GM19238 (cell line): ENCODE measurements around the gene RPL10.

Experiments used
- DNase-seq: peaks from one replicate; pipeline ENCODE4 v3.0.0; 2011; ENCODE audit warnings: low spot score; ENCODE audit not compliant: insufficient read length

Gene RPL10

GRCh38 chrX:154397888-154398667 lies at the start of gene RPL10:
TSS of gene RPL10 (plus strand) at chrX:154398377. CDS start at chrX:154398520, 143 bp downstream.
- peak; percentile 87 for DNase-seq

DNA sequence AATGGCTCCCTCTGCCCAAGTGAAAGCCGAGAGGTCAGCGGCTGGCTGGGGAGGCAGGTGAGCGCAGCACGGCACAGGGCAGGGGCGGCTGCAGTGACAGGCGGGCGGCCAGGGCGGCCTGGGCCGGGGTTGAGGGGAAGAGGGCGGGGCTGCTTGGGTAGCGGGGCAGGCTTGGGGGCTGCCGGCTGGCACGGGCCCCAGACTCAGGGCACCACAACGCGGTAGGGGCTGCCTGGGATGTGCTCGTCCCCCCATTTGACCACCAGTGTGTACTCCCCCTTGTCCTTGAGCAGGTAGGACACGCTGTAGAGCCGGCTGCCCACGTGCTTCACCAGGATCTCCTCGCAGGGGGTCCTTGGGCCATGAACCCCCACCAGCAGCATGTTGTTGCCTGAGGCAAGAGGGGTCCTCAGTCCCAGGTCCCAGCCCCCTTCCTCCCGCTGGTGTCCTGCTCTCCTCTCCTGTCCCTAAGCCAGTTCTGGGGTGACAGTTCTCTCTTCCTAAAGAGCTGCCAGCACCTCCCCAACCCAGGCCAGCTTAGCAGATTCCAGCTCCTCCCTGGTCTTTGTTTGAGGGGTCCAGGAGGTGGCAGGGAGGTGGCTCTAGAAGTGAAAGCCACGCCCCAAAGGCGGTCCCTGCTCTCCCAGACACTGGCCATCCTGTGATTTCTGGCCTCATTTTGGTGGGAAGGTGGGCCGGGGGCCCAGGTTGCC lies 49.4 kb upstream of the RPL10 start:
- no peak for DNase-seq

DNA sequence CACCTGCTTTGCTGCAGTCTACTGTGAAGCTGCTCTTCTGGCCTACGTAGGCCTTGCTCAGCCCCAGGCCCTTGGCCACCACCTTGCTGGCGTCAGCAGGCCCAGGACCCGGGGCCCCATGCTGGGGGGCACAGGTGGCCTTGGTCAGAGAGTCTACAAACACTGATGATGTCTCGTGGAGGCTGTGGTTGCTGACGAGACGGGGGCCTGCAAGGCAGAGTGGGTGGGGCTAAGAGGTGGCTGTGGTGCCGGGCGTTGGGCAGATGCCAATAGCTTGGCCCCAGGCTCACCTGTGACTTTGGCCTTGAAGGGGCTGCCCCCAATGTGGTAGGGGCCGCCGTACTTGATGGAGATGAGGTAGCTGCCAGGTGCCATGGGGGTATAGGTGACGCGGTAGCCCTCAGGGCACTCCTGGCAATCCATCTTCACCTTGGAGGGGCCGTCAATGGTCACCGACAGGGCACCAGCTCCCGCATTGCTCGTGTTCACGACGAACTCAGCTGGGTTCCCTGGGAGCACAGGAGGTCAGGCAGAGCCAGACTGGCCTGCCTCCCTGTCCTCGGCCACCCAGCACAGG lies 48.7 kb upstream of the RPL10 start:
- no peak for DNase-seq

DNA sequence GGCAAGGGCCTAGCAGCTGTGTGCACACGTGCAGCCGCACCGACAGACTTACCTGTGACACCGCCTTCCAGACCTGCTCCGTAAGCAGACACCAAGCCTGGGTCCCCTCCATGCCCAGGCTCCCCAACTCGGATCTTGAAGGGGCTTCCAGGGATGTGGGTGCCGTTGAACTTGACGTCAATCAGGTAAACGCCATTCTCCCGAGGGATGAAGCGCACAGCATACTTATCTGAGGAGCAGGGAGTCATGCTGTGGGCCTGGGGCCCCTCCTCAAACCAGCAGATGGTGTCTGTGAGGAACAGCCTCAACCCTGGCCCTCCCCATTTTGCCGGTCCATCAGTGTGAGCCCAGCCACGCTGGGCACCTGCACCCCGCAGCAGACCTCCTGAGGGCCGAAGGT lies 48.2 kb upstream of the RPL10 start:
- DNase-seq, result no peak

DNA sequence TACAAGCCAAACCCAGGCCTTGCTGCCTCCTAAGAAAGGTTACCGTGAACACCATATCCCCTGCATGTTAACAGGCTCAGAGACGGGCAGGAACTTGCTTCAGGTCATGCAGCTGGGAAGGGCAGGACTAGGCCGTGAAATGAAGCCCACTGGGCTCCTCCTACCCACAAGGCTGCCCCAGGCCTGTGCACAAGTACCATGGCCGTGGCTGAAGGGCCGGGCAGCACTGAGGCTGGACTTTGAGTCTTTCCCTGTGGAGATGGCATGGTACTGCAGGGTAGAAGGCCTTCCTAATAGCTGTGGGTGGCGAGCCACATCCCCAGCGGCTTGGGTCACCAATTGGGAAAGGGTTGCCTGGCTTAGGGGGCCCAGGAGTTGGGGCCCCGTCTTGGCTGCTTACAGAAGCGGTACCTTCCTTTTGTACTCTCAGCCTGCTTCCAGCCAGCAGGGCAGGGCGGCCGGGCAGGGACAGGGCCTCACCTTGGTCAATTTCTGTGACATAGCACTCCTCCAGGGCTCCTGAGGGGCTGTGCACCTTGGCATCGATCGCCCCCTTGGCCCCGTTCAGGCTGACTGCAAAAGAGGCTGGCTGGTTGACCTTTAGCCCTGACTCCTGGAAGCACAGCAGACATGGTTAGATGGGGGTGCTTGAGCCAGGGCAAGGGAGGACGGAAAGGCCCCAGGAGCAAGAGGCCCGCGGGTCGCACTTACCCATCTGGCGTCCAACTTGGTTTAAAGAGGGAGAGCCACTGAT lies 47.6 kb upstream of the RPL10 start:
- DNase-seq, result no peak

DNA sequence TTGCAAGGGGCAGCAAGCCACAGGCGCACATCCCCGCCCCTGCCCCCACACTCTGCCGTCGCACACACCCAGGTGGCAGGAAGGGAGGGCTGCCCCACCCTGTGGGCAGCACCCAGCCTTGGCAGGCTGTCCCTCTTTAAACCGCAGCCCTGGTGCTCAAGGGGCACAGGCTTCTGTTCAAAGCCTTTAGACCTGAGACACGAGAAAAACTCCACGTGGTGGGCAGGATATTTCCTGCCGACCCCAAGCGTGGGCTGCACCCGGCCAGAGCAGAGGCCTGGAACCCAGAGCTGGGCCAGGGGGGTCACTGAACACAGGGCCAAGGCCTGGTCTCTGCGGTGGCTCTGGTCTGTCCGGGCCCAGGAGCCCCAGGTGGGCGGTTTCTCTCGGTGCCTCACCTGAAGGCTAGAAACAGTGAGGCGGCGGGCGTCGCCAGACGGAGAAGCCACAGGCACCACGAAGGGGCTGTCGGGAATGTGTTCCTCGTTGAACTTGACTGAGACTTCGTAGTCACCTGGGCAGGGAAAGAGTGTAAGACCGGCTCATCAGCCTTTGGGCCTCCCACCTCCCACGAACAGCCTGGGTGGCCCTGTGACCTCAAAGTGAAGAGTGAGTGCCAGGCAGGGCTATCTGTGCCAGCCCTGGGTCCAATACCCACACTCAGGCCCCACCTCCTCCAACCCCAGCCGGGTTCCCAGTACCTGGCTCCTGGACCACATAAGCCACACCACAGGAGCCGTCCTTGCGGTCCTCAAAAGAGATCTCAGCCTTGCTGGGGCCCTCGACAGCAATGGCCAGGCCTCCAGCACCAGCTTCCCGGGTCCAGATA lies 46.8 kb upstream of the RPL10 start:
- no peak for DNase-seq

GRCh38 chrX:154352012-154352401 lies 46.2 kb upstream of the RPL10 start:
- DNase-seq, result no peak

DNA sequence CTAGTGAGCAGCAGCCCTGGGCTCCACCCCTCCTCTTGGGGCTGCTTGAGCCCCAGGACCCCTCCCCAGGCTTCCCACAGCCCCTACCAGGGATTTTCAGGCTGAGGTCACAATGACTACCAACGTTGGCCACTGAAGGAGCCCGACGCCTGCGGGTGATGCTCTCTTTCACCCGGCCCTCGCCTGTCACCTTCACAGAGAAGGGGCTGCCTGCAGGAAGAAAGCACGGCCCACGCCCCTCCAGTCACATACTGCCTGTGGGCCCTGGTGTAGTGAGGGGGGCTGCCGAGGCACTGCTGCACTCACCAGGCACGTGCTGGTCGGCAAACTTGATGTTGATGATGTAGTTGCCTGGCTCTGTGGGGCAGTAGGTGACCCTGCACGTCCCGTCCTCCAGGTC lies 45.7 kb upstream of the RPL10 start:
- no peak for DNase-seq

- no peak for DNase-seq
These were observed 44.9 kb upstream of the RPL10 start for GRCh38 chrX:154353172-154353843.

DNA sequence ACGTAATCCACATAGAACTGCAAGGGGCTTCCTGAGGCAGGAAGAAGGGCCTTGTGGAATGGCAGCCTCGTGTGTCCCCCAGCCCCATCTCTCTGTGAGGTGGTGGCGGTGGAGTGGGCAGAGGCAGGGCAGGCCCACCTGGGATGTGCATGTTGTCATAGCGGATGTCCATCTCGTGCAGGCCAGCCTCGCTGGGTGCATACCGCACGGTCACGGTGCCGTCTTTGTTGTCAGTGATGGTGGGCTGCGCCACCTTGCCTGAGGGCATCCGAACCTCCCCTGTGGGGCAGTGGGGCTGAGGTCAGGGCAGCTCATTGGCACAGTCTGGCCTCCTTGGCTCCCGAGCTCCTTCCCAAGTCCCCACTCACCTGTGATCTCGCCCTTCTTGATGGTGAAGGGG lies 44.2 kb upstream of the RPL10 start:
- DNase-seq, result no peak

DNA sequence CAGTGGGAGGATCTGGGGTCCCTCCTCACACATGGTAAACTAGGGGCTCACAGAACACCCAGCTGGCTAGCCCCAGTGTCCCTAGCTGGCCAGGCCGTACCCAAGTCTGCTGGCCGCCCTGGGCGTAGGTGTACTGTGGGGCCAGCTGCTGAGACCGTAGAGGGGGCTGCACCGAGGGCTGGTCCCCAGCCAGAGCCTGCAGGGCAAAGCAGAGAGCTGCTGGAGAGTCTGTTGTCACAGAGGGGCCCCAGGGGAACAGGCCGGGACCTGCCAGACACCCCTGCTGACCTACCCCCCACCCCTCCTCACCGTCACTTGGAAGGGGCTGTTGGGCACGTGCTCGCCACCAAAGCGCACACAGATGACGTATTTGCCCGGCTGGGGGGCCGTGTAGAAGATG lies 43.7 kb upstream of the RPL10 start:
- no peak for DNase-seq

GRCh38 chrX:154355094-154355775 lies 42.9 kb upstream of the RPL10 start:
- DNase-seq, result no peak

DNA sequence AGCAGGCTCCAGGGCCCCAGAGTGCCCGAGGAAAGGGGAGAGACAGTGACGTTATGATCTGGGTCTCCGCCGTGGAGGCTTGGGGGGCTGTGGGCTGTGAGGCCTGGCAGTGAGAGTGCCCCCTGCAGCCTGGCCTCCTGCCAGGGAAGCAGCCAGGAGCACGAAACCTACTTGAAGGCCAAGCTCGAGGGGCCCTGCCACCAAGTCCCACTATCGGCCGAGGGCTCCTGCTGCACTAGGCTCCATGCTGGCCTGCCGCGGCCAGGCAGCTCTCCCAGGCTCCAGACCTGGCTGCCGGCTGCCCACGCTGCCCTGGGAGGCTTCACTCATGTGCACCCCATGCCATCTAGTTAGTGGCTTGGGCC lies 42.4 kb upstream of the RPL10 start:
- no peak for DNase-seq

GRCh38 chrX:154356596-154356995 lies 41.6 kb upstream of the RPL10 start:
- DNase-seq, result no peak

- no peak for DNase-seq
These were observed 41.0 kb upstream of the RPL10 start for GRCh38 chrX:154357205-154357604.

DNA sequence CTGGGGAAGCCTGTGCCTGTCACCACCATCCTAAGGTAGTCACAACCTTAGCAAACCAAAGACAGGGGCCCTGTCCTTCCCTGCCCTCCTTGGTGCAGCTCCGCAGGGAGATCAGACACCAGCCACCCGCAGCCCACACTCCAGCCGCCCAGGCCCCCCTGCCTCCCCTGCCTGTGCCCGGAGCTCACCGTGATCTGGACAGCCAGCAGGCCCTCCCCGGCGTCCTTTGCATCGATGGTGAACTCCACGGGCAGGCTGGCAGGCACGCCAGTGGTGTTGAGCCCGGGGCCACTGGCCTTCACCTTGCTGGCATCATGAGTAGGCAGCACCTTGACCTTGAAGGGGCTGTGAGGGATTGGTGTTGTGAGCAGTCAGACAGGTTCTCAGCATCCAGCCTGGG lies 40.2 kb upstream of the RPL10 start:
- DNase-seq, result no peak

DNA sequence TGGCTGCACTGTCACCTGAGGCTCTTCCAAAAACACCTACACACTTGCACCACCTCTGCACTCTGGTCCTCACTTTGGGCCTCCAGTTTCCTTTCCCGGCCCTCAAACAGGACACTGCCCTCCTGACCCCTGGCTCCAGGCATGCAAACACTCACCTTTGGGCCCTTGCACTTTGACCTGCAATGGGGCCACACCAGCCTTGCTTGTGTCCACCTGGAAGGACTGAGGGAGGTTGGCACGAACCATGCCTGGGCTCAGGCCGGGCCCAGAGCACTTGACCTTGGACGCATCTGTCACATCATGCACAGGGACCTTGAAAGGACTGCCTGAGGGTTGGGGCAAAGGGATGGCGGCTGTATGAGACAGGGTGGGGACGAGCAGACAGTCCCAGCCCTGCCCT lies 39.3 kb upstream of the RPL10 start:
- DNase-seq, result no peak

DNA sequence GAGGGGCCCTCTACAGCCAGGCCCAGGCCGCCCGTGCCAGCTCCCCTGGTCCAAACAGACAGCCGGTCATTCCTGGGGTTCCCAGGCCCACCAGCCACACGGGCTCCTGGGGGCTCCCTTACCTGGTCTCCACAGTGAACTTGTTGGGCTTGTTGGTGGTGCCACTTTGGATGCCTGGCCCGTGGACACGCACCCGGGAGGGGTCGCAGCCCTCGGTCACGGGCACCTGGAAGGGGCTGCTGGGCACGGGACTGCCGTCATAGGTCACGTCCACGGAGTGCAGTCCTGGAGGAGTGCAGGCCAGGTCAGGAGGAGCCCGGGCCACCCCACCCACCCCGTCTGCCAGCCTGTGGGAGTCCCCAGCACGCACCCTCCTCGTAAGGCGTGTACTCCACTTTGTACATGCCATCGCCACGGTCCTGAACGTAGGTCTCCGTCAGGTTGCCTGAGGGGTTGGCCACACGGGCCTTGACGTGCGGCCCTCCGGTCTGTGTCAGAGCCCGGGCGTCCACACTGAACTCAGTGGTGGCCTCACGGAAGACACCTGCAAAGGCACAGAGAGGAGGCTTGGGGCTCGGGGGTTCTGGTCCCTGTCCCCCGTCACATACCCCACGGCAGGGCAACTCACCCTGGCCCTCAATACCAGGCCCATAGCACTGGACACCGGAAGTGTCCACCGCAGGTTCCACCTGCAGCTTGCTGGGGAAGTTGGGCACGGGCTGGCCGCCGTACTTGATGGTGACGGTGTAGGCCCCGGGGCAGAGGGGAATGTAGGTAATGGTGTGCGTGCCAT lies 38.6 kb upstream of the RPL10 start:
- DNase-seq, result no peak

DNA sequence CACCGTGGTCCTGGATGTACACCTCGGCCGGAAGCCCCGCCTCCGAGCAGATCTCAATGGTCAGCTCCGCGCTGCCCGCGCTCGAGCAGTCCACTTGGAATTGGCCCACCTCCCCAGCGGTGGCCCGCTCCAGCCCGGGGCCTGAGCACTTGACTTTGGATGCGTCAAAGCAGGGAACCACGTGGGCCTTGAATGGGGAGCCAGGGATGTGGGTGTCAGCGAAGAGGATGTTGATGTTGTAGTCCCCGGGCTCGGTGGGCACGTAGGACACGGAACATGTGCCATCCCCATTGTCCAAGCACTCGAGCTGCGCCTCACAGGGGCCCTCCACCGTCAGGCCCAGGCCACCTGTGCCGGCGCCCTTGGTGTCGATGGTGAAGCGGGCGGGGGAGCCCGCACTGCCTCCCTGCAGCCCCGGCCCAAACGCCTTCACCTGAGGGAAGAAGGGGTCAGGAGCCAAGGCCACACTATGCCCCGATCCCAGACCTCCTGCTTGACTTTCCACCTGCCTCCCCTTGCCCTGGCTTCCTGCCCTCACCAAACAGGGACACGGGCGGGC lies 37.9 kb upstream of the RPL10 start:
- DNase-seq, result no peak
